HepG2 (cell line): ENCODE results near the gene AMDHD1. TPM values are rescaled to one million over a fixed set of nuclear protein-coding genes. Genes with fewer than 3 reads are reported as not detected.

Experiments
- CTCF ChIP-seq: sonication (generic); formaldehyde crosslinking; IDR thresholded peaks from 2 replicates; pipeline ENCODE4 v1.5.0; 2020; ENCODE audit warnings: mild to moderate bottlenecking, missing genetic modification reagents, moderate library complexity
- HDAC1 ChIP-seq: sonication (generic); formaldehyde crosslinking; IDR thresholded peaks from 2 replicates; pipeline ENCODE4 v1.5.1; 2020; ENCODE audit warnings: mild to moderate bottlenecking, missing genetic modification reagents
- HDAC6 ChIP-seq: fragments of 200-600 bp; sonication (generic); IDR thresholded peaks from 2 replicates; pipeline ENCODE4 v1.7.0; 2017; ENCODE audit warnings: mild to moderate bottlenecking, antibody characterized with exemption, low read length, low read depth
- HNRNPUL1 ChIP-seq: fragments of 200-400 bp; formaldehyde crosslinking; IDR thresholded peaks from 2 replicates; pipeline ENCODE4 v1.6.1; 2017; ENCODE audit warnings: low read depth, mild to moderate bottlenecking, low read length, moderate library complexity
- HOXD1 ChIP-seq: sonication (generic); formaldehyde crosslinking; IDR thresholded peaks from 2 replicates; pipeline ENCODE4 v1.5.0; 2020; ENCODE audit warnings: missing genetic modification reagents
- KAT8 ChIP-seq: IDR thresholded peaks from 2 replicates; pipeline ENCODE4 v1.6.1; 2016; ENCODE audit warnings: missing genetic modification reagents, missing compliant biosample characterization
- KLF16 ChIP-seq, 2 experiments: sonication (generic) in 1 of 2; formaldehyde crosslinking in 1 of 2; IDR thresholded peaks; 2 replicates each; pipeline versions ENCODE4 v1.6.1 to v1.8.0; 2016 to 2023; ENCODE audit warnings: missing genetic modification reagents in 2 of 2, missing compliant biosample characterization in 1 of 2
- MAFK ChIP-seq, 2 experiments: IDR thresholded peaks in 1 of 2; conservative IDR thresholded peaks in 1 of 2; 2 replicates each; pipeline ENCODE4 v1.6.1; 2011; ENCODE audit warnings: improper control_type of control experiment in 2 of 2, low read length in 2 of 2
- MAZ ChIP-seq, 2 experiments: sonication (generic) in 1 of 2; formaldehyde crosslinking in 1 of 2; IDR thresholded peaks; 2 replicates each; pipeline versions ENCODE4 v1.5.0 to v1.6.1; 2012 to 2020; ENCODE audit warnings: low read depth in 2 of 2, mild to moderate bottlenecking in 2 of 2, borderline replicate concordance in 1 of 2, improper control_type of control experiment in 1 of 2, low read length in 1 of 2, missing genetic modification reagents in 1 of 2, moderate library complexity in 1 of 2
- MED8 ChIP-seq: sonication (generic); formaldehyde crosslinking; IDR thresholded peaks from 2 replicates; pipeline ENCODE4 v1.8.1; 2023; ENCODE audit warnings: mild to moderate bottlenecking, missing genetic modification reagents; ENCODE audit not compliant: insufficient replicate concordance
- NR3C1 ChIP-seq: sonication (generic); formaldehyde crosslinking; IDR thresholded peaks from 2 replicates; pipeline ENCODE4 v1.4.0; 2020; ENCODE audit warnings: missing genetic modification reagents
- NRL ChIP-seq: sonication (generic); formaldehyde crosslinking; IDR thresholded peaks from 2 replicates; pipeline ENCODE4 v1.5.0; 2020; ENCODE audit warnings: missing genetic modification reagents, mild to moderate bottlenecking, moderate library complexity, borderline replicate concordance
- ONECUT2 ChIP-seq: sonication (generic); formaldehyde crosslinking; IDR thresholded peaks from 2 replicates; pipeline ENCODE4 v1.4.0; 2020; ENCODE audit warnings: missing genetic modification reagents
- ZFP36L1 ChIP-seq: sonication (generic); formaldehyde crosslinking; IDR thresholded peaks from 2 replicates; pipeline ENCODE4 v1.8.0; 2022; ENCODE audit warnings: mild to moderate bottlenecking, missing genetic modification reagents, moderate library complexity
- ZNF232 ChIP-seq: sonication (generic); formaldehyde crosslinking; IDR thresholded peaks from 2 replicates; pipeline ENCODE4 v1.4.0; 2020; ENCODE audit warnings: missing genetic modification reagents, borderline replicate concordance
- ZNF24 ChIP-seq: fragments of 450-650 bp; IDR thresholded peaks from 2 replicates; pipeline ENCODE4 v1.6.1; 2017; ENCODE audit warnings: antibody characterized with exemption, mild to moderate bottlenecking
- ZNF281 ChIP-seq: sonication (generic); formaldehyde crosslinking; IDR thresholded peaks from 2 replicates; pipeline ENCODE4 v1.4.0; 2020; ENCODE audit warnings: missing genetic modification reagents, borderline replicate concordance
- ZNF30 ChIP-seq: sonication (generic); formaldehyde crosslinking; IDR thresholded peaks from 2 replicates; pipeline ENCODE4 v1.5.0; 2020; ENCODE audit warnings: mild to moderate bottlenecking, missing genetic modification reagents
- ZNF563 ChIP-seq: sonication (generic); formaldehyde crosslinking; IDR thresholded peaks from 2 replicates; pipeline ENCODE4 v1.8.0; 2022; ENCODE audit warnings: mild to moderate bottlenecking, moderate library complexity, missing genetic modification reagents
- ZNF605 ChIP-seq: sonication (generic); formaldehyde crosslinking; IDR thresholded peaks from 2 replicates; pipeline ENCODE4 v1.8.0; 2022; ENCODE audit warnings: mild to moderate bottlenecking, missing genetic modification reagents
- ZNF7 ChIP-seq: IDR thresholded peaks from 2 replicates; pipeline ENCODE4 v1.6.1; 2016; ENCODE audit warnings: missing biosample characterization, missing genetic modification reagents
- polyA plus RNA-seq, 8 experiments: library from polyadenylated mRNA; depleted of rRNA in 3 of 8; stranded (reverse) in 7 of 8; unstranded in 1 of 8; fragments of >200 nt; fragmentation: Illumina TruSeq in 4 of 8; extraction: Trizol in 4 of 8; gene quantifications; 2 replicates each; pipeline versions ENCODE4 v1.2.1 to v1.2.3, GENCODE V29; 2011 to 2016; ENCODE audit warnings: low read depth in 4 of 8, missing spikeins in 1 of 8, mixed read lengths in 1 of 8; ENCODE audit not compliant: insufficient read depth in 1 of 8
- total RNA-seq, 5 experiments: library from RNA; depleted of rRNA; stranded (reverse); fragments of >200 nt; fragmentation: Illumina TruSeq; extraction: Trizol; gene quantifications; 2 replicates each; pipeline ENCODE4 v1.2.3, GENCODE V29; 2016; ENCODE audit warnings: low read depth in 1 of 5
- TF ChIP-seq, protein P1 (sequence below): sonication (generic); formaldehyde crosslinking; IDR thresholded peaks from 2 replicates; pipeline ENCODE4 v1.4.0; 2020; ENCODE audit warnings: missing genetic modification reagents, borderline replicate concordance

AMDHD1 gene
- total and polyA plus RNA-seq, 2 of the 13 experiments (the other 11 are each of a cell fraction or from before 2014, with no cell fraction given) = 6.5 to 29.6 TPM

DNA sequence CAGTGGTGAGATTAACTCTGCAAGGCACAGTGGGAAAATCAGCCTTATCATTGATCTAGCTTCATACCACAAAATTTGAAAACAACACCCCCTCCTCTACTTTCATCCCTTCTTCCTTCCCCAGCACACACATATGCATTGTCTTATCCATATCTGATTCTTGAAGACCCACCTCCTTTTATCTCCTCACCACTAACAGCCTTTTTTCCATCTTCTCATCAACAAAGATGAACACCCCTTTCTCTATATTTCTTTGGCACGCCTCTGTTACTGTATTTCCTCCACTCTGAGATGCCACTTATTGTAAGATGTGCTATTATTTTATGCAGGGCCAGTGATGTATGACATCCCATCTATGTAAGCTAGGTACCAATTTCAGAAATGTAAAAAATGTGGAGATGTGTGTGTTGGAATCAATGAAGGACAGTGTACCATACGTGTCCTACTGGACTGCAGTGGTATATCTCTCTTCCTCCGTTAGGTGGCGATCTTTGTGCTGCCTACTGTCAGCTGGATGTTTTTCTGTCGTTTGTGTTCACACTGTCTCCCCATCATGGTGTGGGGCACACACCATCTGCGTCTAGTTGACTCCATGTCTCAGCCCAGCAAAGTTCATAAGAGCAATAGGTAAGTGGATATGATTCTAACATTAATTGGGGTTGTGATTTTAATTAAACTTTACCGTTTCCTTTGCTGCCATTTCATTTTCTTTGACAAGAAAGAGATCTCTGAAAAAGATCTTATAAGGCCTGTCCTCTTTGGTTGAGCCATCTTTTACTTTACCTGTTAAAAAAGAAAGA, 24.7 kb upstream of the AMDHD1 start (continued):
- TF ChIP-seq MAFK (conservative IDR thresholded peaks at IDR 0.05 in 1 of 2, IDR thresholded peaks at IDR 0.05 in 1 of 2; ENCODE audit: low read length in 2 of 2) (no peak), ZNF30 (CRISPR knock-in tag) (no peak), MAZ (IDR thresholded peaks at IDR 0.05; ENCODE audit: borderline replicate concordance, low read depth, low read length) (no peak), MAZ (CRISPR knock-in tag; IDR thresholded peaks at IDR 0.05; ENCODE audit: low read depth) (peak; percentile 39; the same call in 1 of the 2 replicates), KAT8 (CRISPR knock-in tag) (peak; percentile 49; the same call in 1 of the 2 replicates), HDAC6 (no peak), NR3C1 (CRISPR knock-in tag) (no peak), ONECUT2 (no peak), ZFP36L1 (CRISPR knock-in tag) (no peak), KLF16 (CRISPR knock-in tag; IDR thresholded peaks at IDR 0.05) (no peak), CTCF (CRISPR knock-in tag) (peak; percentile 96), ZNF281 (CRISPR knock-in tag) (no peak), NRL (CRISPR knock-in tag) (no peak), MED8 (CRISPR knock-in tag) (no peak), ZNF232 (CRISPR knock-in tag) (no peak), HDAC1 (CRISPR knock-in tag) (no peak), HNRNPUL1 (no peak), ZNF605 (CRISPR knock-in tag) (no peak), ZNF563 (CRISPR knock-in tag) (no peak), ZNF7 (CRISPR knock-in tag) (no peak), HOXD1 (no peak), ZNF24 (peak; percentile 68; the same call in 1 of the 2 replicates)
- TF ChIP-seq, protein P1, sequence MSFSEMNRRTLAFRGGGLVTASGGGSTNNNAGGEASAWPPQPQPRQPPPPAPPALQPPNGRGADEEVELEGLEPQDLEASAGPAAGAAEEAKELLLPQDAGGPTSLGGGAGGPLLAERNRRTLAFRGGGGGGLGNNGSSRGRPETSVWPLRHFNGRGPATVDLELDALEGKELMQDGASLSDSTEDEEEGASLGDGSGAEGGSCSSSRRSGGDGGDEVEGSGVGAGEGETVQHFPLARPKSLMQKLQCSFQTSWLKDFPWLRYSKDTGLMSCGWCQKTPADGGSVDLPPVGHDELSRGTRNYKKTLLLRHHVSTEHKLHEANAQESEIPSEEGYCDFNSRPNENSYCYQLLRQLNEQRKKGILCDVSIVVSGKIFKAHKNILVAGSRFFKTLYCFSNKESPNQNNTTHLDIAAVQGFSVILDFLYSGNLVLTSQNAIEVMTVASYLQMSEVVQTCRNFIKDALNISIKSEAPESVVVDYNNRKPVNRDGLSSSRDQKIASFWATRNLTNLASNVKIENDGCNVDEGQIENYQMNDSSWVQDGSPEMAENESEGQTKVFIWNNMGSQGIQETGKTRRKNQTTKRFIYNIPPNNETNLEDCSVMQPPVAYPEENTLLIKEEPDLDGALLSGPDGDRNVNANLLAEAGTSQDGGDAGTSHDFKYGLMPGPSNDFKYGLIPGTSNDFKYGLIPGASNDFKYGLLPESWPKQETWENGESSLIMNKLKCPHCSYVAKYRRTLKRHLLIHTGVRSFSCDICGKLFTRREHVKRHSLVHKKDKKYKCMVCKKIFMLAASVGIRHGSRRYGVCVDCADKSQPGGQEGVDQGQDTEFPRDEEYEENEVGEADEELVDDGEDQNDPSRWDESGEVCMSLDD = no peak
